Activated CD8-positive, alpha-beta memory T cell treated with anti-CD3 and anti-CD28 coated beads, Interleukin-2, amount 50 U/mL, for 1 hour (primary cell): ENCODE measurements around the gene PRKN.
"Not testable (repeated sequence)": the region's sequence is repeated elsewhere in the genome, so short reads cannot be mapped to it uniquely, and the experiment has no call there.

Source experiments
- DNase-seq: peaks from one replicate; pipeline ENCODE4 v3.0.0-alpha.2; 2020; ENCODE audit errors: extremely low read depth

The PRKN gene

DNA sequence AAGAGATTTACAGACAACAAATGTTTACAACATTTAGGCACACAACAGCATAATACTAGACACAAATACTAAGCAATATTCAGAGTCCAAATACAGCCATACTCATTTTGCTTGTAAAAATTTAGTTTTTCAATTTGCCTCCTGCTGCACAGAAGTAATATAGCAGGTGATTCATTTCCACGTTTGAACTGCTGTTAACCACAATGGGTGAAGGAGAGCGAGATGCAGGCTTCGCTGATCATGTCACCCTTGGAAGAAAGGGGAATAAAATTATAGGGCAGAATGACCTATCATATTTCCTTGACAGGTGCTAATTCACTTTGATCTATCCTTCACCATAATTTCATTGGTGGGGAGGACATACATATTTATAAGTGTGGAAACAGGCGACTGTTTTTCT lies 809.9 kb downstream of the PRKN start:
- DNase-seq: no peak

DNA sequence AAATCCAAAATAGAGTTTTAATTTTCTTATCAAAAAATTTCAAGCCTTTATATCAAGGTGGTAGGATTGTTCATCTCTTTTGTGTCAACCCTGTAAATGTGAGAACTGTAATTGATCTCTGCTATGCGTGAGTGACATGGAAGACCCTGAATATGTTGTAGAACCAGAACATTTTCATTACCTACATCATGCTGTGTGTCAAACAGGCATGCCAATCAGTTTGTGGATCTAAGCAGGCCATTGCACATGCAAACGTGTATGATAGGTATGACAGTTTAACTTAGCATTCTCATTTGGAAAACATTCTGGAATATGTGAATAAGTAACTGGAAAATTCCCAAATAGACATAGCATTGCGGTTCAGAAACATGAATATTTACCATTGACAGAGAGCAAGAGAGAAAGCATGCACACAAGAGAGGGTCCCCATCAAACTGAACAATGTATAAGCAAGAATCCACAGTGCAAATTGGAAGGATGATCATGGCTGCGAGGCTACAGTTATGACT lies 812.1 kb downstream of the PRKN start:
- DNase-seq: no peak

DNA sequence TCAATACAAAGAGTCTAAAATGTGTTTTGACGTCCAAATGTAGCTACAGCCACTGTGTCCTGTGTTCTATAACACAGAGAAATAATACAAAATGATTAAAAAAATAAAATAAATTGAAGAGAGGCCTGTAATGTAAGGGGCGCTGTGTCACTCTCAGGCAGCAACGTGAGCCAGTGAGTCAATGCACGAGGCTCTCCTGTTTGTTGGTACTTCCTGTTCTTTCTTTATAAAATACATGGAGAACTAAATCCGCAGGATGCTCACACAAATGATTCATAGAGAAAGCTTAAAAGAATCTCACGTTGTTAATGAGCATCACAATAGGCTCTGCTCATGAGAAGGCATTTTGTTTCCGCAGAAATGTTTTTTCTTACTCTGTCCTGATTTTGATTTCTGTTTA lies 818.7 kb downstream of the PRKN start:
- no peak for DNase-seq

DNA sequence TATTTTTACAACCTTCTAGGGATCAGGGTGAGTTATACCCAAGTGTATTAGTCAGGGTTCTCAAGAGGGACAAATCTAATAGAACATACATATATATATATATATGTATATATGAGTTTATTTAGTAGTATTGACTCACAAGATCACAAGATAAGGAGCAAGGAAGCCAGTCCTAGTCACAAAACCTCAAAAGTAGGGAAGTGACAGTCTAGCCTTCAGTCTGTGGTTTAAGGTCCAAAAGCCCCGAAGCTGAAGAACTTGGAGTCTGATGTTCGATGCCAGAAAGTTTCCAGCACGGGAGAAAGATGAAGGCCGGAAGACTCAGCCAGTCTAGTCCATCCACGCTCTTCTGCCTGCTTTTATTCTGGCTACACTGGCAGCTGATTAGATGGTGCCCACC lies 821.0 kb downstream of the PRKN start:
- no peak for DNase-seq

DNA sequence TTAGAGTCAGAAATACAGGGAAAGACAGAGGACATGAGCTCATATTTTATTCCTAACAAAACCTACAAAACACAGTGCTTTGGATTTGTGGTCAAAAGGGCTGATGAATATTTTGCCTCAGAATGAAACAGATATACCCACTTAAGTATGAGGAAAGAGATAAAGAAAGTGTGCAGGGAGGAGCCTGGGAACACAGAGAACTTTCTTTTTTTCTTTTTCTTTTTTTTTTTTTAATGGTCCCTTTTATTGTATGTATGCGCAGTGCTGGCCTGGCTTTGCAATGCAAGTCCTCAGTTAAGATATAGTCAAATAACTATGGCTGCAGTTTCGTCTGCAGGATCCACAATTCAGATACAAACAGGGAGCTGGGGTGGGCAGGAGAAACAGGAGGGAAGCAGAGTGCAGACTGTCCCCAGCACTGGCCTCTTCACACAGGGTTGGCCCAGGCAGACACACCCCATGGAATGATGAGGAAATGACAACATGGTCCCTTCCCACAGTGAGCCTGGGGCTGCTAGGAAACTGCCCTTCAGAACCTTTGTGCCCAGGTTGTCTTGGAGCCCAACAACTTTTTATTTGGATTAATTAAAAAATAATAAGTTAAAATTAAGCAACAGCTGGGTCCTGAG lies 823.9 kb downstream of the PRKN start:
- no peak for DNase-seq

DNA sequence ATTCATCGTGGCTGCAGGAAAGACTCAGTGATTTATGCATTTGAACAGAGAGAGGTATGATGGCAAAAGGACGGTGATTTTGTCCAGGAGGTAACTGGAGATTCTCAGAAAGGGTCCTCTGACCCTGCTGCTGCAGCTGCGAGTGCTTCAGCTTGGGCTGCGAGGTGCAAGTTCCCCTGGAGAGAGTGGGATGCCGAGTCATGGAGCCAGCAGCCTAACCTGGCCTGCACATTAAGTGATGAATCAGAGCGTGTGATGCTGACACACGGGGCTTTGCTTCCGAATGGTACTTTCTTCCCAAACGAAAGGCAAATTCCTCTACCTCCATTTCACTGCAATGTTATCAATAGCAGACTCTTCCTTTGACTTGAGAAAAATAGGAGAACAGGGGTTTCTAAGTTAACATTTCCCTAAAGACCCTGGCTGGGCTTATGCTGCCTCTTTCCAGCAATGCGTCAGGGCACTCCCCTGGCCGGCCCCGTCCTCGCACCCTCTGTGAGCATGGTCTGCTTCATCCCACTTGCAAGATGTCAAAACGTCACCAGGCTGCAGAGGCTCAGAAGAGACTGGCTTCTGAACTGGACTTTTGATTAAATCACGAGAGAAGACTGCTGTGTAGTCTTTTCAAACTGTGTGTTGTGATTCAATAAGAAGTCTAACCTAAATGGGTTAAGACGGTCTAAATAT lies 825.7 kb downstream of the PRKN start:
- no peak for DNase-seq

DNA sequence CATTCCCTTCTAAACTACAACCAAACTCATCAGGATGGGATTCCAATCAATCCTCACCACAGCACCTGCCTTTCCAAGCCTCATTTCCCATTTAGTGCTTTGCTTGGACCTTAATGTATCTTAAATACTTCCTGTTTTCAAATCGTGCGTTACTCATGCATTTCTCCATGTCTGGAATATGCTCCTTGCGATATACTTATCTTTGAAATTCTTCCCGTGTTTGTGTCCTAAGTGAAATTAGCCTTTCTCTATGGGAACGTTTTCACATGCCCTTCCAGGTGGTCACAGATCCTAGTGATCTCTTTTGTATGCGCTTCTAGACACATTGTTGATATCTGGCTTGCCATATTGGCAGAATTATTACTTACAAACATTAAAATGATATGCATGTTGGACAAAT lies 833.1 kb downstream of the PRKN start:
- DNase-seq: no peak

DNA sequence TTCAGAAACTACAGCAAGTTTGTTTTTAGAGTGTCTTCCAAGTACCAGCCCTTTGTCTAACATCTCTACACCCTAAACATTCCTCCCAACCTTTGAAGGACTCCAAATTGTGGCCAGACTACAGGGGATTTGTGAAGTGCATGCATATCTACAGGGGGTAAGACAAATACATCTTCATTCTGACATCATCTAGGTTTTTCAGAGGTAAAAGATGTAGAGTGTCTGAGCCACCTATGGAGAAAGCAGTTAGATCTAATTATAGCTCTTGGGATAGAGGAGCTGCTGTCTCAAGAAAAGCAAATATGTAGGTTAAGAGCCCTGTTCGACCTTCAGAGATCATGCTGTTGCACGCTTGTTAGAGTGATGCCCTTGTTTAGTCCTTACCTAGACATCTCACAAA lies 836.0 kb downstream of the PRKN start:
- DNase-seq: no peak

DNA sequence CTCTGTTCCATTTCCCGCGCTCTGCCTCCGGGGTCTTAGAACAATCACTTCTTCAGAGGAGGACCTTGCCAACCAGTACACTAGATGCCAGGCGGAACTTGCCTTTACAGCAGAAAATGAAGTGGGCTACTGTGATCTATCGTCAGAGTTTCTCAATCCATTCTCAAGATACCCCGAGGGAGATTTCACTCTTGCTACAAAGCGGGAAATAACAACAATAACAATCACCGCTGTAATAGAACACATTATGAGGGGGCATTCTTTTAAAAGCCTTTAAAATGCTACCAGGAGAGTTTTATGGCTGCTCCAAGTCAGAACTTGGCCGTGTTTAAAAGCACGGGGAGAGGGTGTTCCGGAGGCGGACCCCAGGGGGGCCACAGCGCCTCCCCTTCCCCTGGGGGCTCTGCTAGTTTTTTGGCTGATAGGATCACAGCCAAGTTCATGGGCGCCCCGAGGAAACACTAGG lies 836.7 kb downstream of the PRKN start:
- DNase-seq: no peak

DNA sequence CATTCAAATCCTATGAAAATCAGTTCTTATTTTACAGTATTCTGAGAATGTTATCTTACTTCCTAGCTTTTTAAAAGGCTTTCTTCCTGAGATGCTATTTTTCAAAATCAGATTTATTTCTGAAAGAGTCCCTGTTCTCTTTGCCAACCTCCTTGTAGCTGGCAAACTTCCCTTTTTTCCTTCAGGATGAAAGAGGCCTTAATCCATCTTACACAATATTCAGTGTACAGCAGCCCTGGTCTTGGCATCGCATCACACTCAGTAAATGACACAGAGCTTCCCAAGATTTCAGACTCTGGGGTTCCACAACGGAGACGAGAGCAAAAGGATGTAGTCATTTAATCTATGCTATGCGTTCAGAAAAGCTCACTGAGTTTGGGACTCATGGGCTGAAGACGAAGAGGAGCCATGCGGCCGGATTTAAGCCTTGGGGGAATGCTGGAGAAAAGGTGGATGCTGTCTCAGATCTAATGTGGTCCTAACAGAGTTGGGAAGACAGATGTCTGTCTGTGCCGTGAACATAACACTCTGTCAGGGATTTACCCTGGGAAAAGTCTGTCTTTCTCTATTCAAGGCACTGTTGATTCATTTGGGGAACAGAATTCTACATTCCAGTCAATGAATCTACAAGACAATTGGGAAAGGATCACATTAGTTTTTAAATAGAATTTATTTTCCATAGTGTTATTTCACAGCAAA lies 837.3 kb downstream of the PRKN start:
- DNase-seq: no peak

DNA sequence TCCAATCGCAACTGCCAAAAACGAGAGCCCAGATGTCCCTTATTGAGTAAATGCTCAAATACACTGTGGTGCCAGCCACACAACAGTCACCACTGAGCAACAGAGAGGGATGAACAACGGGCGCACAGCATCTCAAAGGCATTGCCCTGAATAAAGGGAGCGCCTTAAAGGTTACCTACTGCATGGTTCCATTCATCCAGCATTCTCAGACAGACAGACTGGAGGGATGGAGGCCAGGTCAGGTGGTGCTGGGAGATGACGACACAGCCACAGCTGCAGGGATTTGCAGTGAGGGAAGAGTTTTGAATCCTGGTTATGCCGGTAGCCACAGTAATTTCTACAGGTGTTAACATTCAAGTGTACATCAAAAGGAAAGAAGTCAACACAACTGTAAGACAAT lies 838.2 kb downstream of the PRKN start:
- no peak for DNase-seq

DNA sequence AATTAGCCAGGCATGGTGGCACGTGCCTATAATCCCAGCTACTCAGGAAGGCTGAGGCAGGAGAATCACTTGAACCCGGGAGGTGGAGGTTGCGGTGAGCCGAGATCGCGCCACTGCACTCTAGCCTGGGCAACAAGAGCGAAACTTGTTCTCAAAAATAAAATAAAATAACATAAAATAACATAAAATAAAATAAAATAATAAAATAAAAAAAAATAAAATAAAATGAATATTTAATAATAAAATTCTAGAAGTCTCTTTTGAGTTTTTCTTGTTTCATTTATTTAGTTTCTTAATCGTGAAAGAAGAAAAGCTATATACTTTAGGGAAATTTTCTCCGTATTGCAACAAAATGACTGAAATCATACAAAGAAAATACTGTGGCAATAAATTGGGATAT lies 841.0 kb downstream of the PRKN start:
- DNase-seq: not testable (repeated sequence)

DNA sequence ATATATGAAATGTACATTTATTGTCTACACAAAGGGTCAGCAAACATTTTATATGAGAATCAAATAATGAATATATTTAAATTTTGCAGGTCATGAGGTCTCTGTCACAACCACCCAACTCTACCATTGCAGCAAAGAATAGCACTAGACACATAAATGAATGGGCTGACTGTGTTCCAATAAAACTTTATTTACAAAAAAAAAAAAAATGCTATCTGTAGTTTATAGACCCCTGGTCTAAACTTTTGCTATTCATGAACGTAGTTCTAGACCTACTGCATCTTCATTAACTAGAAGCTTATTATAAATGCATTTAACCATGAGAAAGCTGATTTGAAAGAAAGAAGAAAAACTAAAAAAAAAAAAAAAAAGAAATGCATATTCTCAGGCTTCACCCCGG lies 842.8 kb downstream of the PRKN start:
- DNase-seq: no peak

DNA sequence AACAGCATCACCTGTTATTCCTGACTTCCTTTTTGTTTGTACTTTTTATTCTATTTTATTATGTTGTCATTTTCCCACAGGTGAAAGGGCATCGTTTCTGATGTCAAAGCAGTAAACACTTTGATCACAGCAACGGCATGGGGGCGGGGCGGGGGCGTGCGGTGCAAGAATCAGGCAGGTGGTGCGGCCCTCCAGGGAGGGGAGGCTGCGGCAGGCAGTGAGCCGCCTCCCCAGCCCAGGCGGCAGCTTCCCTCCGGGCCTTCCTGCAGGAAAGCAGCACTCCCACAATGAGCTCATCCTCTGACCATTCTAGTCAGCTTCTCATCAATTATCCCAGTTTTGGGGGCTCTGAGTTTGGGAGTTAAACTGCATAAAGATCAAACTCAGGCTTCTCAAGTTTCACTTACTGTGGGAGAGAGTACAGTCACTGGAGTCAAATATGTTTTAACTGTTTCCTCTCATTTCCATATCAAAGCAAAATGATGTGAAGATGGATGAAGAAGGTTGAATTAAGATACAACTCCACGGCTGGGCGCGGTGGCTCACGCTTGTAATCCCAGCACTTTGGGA lies 845.3 kb downstream of the PRKN start:
- DNase-seq: no peak

DNA sequence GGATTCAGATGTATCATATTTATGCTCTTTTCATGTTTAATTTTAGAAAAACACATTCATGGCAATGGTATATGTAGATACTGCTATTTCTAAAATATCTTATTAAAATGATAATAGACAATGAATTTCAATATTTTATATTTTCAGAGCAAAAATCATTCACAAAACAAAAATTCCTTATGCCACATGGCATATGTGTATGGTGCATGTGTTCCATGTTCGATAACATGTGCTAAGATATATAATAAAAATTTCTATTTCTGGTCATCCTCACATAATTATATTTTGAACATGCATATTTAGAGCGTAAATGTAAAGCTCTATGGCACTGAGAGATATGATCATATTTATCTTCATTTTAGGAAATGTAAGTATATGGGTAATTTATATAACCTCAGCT lies 847.5 kb downstream of the PRKN start:
- no peak for DNase-seq

DNA sequence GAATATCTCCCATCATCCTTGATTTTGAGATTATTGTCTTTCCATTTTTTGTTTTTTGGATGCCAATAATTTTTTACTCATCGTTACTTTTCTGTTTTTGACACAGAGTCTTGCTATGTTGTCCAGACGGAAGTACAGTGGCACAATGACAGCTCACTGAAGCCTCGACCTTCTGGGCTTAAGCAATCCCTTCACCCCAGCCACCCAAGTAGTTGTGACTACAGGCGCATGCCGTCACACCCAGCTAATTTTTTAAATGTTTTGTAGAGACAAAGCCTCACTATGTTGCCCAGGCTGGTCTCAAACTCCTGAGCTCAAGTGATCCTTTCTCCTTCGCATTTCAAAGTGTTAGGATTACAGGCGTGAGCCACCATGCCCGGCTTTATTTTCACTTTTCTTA lies 851.3 kb downstream of the PRKN start:
- DNase-seq: no peak

DNA sequence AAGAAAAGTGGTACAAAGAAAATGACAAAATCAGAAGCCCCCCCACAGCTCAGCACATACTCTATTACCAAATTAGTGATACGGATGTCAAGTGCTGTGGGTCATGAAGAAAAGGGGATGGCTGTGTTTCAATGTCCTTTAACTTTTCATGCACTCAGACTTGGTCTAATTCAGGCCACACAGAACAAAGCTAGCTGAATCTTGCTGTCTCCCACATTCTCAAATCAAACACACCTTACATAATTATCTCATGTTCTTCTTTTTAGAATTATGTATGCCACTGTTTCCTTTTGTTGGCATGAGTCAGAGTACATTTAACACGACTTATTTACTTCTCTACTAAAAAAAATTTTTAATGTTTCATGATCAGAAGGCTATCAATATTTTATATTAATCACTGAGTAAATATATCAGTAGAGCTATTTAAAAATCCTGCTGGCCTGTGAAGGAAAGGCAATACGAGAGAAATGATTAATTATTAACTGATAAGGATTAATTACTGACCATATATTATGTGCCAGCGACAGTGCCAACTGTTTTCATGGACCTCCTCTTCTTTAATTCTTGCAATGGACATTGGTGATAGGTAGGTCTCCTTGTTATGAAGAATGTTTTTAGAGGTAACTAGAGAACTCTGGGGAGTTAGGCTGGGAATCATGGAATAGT lies 857.2 kb downstream of the PRKN start:
- no peak for DNase-seq

DNA sequence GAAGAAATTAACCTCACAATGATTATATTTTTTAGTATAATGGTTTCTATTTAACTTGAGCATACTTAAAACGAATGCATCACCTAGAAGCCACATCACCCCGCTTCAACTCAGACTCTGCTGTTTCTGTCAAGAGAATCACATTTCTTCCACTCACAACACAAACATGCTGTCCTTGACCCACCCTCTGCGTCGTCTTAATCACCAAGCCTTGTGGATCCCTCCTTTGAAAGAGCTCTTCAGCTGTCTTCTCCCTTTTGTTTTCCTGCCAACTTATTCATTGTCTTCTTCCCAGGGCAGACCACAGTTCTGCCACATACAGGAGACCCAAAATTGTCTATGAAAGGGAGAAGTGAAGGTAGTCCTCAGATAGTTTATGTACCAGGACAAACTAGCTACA lies 858.1 kb downstream of the PRKN start:
- DNase-seq: no peak

DNA sequence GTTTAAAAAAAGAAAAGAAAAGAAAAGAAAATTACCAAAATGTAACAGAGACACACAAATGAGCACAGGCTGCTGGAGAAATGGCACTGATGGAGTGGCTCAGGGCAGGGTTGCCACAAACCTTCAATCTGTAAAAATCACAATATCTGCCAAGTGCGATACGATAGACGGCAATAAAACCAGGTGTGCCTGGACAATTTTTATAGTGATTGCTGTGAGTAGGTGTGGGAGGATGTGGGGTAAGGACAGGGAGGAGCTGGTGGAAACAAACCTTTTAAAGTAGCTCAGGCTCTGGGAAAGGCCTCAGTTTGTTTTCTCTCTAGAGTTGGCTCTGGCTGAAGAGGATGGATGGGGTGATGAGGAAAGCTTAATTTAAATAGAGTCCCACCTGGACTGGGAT lies 861.0 kb downstream of the PRKN start:
- DNase-seq: no peak

DNA sequence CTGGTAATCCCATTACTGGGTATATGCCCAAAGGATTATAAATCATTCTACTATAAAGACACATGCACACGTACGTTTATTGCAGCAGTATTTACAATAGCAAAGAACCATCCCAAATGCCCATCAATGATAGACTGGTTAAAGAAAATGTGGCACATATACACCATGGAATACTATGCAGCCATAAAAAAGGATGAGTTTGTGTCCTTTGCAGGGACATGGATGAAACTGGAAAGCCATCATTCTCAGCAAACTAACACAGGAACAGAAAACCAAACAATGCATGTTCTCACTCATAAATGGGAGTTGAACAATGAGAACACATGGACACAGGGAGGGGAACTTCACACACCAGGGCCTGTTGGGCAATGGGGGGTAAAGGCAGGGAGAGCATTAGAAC lies 866.5 kb downstream of the PRKN start:
- not testable (repeated sequence) for DNase-seq

DNA sequence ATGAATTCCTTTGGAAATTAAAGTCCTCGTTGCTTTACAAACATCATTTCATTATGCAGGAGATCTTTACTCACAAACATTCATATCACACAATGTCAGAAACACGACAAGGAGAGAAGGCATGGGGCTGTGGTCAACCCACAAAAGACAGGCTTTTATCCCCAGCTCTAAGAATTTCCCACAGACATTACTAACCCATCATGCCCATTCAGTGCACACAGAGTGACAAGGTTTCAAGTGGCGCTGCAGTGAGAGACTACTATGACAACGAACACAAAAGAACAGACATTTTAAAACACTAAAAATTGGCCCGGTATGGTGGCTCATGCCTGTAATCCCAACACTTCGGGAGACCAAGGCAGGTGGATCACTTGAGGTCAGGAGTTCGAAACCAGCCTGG lies 873.9 kb downstream of the PRKN start:
- DNase-seq: no peak

DNA sequence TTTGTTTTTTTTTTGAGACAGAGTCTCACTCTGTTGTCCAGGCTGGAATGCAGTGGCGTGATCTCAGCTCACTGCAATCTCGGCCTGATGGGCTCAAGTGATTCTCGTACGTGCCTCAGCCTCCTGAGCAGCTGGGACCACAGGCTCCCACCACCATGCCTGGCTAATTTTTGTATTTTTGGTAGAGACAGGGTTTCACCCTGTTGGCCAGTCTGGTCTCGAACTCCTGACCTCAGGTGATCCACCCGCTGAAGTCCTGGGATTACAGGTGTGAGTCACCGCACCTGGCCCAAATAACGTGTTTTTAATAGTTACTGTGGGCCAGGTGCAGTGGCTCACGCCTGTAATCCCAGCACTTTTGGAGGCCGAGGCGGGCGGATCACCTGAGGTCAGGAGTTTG lies 876.1 kb downstream of the PRKN start:
- DNase-seq: not testable (repeated sequence)
